K562 (cell line): ENCODE results near the gene DMXL1. TPM values are rescaled to one million over a fixed set of nuclear protein-coding genes. Genes with fewer than 3 reads are reported as not detected.
A peak's percentile ranks its signal among the peaks of the same experiment; 100 is the strongest.

Experiments
- CC2D1A ChIP-seq: fragments of 450-650 bp; IDR thresholded peaks from 2 replicates; pipeline ENCODE4 v1.6.1; 2017; ENCODE audit warnings: mild to moderate bottlenecking
- HMGN3 ChIP-seq: IDR thresholded peaks from 2 replicates; pipeline ENCODE4 v1.6.1; 2011; ENCODE audit warnings: borderline replicate concordance, low read depth, mild to moderate bottlenecking, mixed read lengths, low read length; ENCODE audit not compliant: insufficient read length; ENCODE audit errors: extremely low read depth
- MECOM ChIP-seq: fragments of 250-450 bp; sonication (Bioruptor Pico); IDR thresholded peaks from 2 replicates; pipeline ENCODE4 v1.8.0; 2022; ENCODE audit warnings: inconsistent platforms
- PCBP1 ChIP-seq: fragments of 200-400 bp; formaldehyde crosslinking; IDR thresholded peaks from 2 replicates; pipeline ENCODE4 v1.6.1; 2018; ENCODE audit warnings: mild to moderate bottlenecking, low read depth, low read length; ENCODE audit not compliant: poor library complexity, severe bottlenecking
- PRMT5 ChIP-seq: sonication (generic); formaldehyde crosslinking; IDR thresholded peaks from 2 replicates; pipeline ENCODE4 v1.5.0; 2020; ENCODE audit warnings: missing genetic modification reagents
- SETDB1 ChIP-seq: IDR thresholded peaks from one replicate; pipeline ENCODE4 v1.6.1; 2012; ENCODE audit warnings: low read length, control low read depth, inconsistent platforms
- SP2 ChIP-seq: IDR thresholded peaks from 2 replicates; pipeline ENCODE4 v1.6.1; 2011; ENCODE audit warnings: mild to moderate bottlenecking, low read depth, low read length, moderate library complexity; ENCODE audit not compliant: poor library complexity, severe bottlenecking; ENCODE audit errors: extremely low read depth
- TOE1 ChIP-seq, 2 experiments: fragments of 450-650 bp in 1 of 2; sonication (generic) in 1 of 2; formaldehyde crosslinking in 1 of 2; IDR thresholded peaks; 2 replicates each; pipeline versions ENCODE4 v1.7.1 to v1.8.0; 2016 to 2022; ENCODE audit warnings: borderline replicate concordance in 2 of 2, mild to moderate bottlenecking in 2 of 2, antibody characterized with exemption in 1 of 2, inconsistent platforms in 1 of 2, low read depth in 1 of 2, missing genetic modification reagents in 1 of 2, moderate library complexity in 1 of 2
- ZNF121 ChIP-seq: sonication (generic); formaldehyde crosslinking; conservative IDR thresholded peaks from 2 replicates; pipeline ENCODE4 v1.8.0; 2022; ENCODE audit warnings: missing genetic modification reagents
- ZNF24 ChIP-seq: fragments of 450-650 bp; IDR thresholded peaks from 2 replicates; pipeline ENCODE4 v1.6.1; 2016
- polyA plus RNA-seq, 8 experiments: library from polyadenylated mRNA; depleted of rRNA in 4 of 8; stranded (reverse) in 5 of 8; unstranded in 3 of 8; fragments of >200 nt; fragmentation: Nextera tagmentation in 2 of 8; fragmentation: Illumina TruSeq in 1 of 8; extraction: Ambion mirVana in 2 of 8; extraction: Trizol in 1 of 8; gene quantifications; 2 replicates each; pipeline versions ENCODE4 v1.2.1 to v1.2.3, GENCODE V29; 2011 to 2014; ENCODE audit warnings: inconsistent platforms in 1 of 8, missing spikeins in 1 of 8
- total RNA-seq, 7 experiments: library from RNA; depleted of rRNA in 6 of 7; stranded (reverse); fragments of >200 nt in 6 of 7; fragmentation: Illumina TruSeq in 2 of 7; extraction: Trizol in 2 of 7; gene quantifications; 2 replicates each; pipeline versions ENCODE4 v1.2.1 to v1.2.3, GENCODE V29; 2011 to 2021; ENCODE audit warnings: low replicate concordance in 1 of 7
- TF ChIP-seq, protein P1 (sequence below), 2 experiments: fragments of 450-650 bp in 1 of 2; sonication (generic) in 1 of 2; formaldehyde crosslinking in 1 of 2; IDR thresholded peaks in 1 of 2; conservative IDR thresholded peaks in 1 of 2; 2 replicates each; pipeline versions ENCODE4 v1.6.1 to v1.8.1; 2016 to 2023; ENCODE audit warnings: mild to moderate bottlenecking in 2 of 2, moderate library complexity in 2 of 2, inconsistent platforms in 1 of 2, missing genetic modification reagents in 1 of 2
- TF ChIP-seq, protein P2 (sequence below): sonication (generic); formaldehyde crosslinking; IDR thresholded peaks from 2 replicates; pipeline ENCODE4 v1.8.0; 2022; ENCODE audit warnings: mild to moderate bottlenecking, missing genetic modification reagents
- TF ChIP-seq, protein P3 (sequence below): fragments of 200-600 bp; sonication (generic); IDR thresholded peaks from one replicate; pipeline ENCODE4 v1.6.1; 2012; ENCODE audit warnings: mild to moderate bottlenecking, low read depth, low read length, inconsistent platforms

DMXL1 gene
- total and polyA plus RNA-seq, 9 of the 15 experiments (the other 6 are each of a cell fraction or from before 2014, with no cell fraction given), result 8.3 to 40.3 (median 30.6) TPM

DNA sequence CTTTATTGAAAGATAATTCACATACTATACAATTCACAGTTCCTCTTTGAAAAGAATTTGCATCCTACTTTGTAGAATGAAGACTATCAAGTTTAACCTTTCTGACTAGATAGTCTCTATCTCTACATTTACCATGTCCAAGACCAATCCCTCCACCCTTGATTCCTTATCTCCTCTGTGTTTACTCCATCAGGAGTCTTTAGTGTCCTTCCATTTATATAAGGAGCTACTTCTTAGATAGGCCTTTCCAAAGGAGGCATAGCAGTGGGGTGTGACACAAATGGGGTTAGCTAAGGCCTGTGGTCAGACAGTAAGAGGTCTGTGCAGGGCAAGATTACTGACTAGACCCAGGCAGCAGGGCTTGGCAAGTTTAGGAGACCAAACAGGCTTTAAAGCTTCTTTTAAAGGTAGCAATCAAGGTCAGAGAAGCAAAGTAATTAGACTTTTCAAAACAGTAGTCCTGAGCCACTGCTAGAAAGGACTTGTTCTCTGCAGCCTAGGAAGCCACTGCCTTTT lies 11.1 kb upstream of the DMXL1 start (continued):
- TF ChIP-seq, protein P1, sequence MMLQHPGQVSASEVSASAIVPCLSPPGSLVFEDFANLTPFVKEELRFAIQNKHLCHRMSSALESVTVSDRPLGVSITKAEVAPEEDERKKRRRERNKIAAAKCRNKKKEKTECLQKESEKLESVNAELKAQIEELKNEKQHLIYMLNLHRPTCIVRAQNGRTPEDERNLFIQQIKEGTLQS (IDR thresholded peaks at IDR 0.05), result no peak
- TF ChIP-seq, protein P1 (CRISPR knock-in tag; conservative IDR thresholded peaks at IDR 0.05), result no peak
- TF ChIP-seq SP2, result no peak
- TF ChIP-seq CC2D1A, result 0 out of 2 replicates have a peak, but pooled peaks have one; percentile 33
- TF ChIP-seq, protein P2, sequence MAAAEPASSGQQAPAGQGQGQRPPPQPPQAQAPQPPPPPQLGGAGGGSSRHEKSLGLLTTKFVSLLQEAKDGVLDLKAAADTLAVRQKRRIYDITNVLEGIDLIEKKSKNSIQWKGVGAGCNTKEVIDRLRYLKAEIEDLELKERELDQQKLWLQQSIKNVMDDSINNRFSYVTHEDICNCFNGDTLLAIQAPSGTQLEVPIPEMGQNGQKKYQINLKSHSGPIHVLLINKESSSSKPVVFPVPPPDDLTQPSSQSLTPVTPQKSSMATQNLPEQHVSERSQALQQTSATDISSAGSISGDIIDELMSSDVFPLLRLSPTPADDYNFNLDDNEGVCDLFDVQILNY (CRISPR knock-in tag), result no peak
- no peak for TF ChIP-seq PRMT5 (CRISPR knock-in tag)
- TF ChIP-seq, protein P3, sequence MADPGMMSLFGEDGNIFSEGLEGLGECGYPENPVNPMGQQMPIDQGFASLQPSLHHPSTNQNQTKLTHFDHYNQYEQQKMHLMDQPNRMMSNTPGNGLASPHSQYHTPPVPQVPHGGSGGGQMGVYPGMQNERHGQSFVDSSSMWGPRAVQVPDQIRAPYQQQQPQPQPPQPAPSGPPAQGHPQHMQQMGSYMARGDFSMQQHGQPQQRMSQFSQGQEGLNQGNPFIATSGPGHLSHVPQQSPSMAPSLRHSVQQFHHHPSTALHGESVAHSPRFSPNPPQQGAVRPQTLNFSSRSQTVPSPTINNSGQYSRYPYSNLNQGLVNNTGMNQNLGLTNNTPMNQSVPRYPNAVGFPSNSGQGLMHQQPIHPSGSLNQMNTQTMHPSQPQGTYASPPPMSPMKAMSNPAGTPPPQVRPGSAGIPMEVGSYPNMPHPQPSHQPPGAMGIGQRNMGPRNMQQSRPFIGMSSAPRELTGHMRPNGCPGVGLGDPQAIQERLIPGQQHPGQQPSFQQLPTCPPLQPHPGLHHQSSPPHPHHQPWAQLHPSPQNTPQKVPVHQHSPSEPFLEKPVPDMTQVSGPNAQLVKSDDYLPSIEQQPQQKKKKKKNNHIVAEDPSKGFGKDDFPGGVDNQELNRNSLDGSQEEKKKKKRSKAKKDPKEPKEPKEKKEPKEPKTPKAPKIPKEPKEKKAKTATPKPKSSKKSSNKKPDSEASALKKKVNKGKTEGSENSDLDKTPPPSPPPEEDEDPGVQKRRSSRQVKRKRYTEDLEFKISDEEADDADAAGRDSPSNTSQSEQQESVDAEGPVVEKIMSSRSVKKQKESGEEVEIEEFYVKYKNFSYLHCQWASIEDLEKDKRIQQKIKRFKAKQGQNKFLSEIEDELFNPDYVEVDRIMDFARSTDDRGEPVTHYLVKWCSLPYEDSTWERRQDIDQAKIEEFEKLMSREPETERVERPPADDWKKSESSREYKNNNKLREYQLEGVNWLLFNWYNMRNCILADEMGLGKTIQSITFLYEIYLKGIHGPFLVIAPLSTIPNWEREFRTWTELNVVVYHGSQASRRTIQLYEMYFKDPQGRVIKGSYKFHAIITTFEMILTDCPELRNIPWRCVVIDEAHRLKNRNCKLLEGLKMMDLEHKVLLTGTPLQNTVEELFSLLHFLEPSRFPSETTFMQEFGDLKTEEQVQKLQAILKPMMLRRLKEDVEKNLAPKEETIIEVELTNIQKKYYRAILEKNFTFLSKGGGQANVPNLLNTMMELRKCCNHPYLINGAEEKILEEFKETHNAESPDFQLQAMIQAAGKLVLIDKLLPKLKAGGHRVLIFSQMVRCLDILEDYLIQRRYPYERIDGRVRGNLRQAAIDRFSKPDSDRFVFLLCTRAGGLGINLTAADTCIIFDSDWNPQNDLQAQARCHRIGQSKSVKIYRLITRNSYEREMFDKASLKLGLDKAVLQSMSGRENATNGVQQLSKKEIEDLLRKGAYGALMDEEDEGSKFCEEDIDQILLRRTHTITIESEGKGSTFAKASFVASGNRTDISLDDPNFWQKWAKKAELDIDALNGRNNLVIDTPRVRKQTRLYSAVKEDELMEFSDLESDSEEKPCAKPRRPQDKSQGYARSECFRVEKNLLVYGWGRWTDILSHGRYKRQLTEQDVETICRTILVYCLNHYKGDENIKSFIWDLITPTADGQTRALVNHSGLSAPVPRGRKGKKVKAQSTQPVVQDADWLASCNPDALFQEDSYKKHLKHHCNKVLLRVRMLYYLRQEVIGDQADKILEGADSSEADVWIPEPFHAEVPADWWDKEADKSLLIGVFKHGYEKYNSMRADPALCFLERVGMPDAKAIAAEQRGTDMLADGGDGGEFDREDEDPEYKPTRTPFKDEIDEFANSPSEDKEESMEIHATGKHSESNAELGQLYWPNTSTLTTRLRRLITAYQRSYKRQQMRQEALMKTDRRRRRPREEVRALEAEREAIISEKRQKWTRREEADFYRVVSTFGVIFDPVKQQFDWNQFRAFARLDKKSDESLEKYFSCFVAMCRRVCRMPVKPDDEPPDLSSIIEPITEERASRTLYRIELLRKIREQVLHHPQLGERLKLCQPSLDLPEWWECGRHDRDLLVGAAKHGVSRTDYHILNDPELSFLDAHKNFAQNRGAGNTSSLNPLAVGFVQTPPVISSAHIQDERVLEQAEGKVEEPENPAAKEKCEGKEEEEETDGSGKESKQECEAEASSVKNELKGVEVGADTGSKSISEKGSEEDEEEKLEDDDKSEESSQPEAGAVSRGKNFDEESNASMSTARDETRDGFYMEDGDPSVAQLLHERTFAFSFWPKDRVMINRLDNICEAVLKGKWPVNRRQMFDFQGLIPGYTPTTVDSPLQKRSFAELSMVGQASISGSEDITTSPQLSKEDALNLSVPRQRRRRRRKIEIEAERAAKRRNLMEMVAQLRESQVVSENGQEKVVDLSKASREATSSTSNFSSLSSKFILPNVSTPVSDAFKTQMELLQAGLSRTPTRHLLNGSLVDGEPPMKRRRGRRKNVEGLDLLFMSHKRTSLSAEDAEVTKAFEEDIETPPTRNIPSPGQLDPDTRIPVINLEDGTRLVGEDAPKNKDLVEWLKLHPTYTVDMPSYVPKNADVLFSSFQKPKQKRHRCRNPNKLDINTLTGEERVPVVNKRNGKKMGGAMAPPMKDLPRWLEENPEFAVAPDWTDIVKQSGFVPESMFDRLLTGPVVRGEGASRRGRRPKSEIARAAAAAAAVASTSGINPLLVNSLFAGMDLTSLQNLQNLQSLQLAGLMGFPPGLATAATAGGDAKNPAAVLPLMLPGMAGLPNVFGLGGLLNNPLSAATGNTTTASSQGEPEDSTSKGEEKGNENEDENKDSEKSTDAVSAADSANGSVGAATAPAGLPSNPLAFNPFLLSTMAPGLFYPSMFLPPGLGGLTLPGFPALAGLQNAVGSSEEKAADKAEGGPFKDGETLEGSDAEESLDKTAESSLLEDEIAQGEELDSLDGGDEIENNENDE, result no peak
- no peak for TF ChIP-seq PCBP1
- no peak for TF ChIP-seq ZNF24
- no peak for TF ChIP-seq TOE1 (IDR thresholded peaks at IDR 0.05; ENCODE audit: borderline replicate concordance)
- no peak for TF ChIP-seq TOE1 (CRISPR knock-in tag; IDR thresholded peaks at IDR 0.05; ENCODE audit: borderline replicate concordance, low read depth)
- TF ChIP-seq MECOM (CRISPR knock-in tag), result peak; percentile 72
- no peak for TF ChIP-seq ZNF121
- no peak for TF ChIP-seq HMGN3
- no peak for TF ChIP-seq SETDB1
